SK-N-SH treated with all-trans-retinoic acid at 6 μM for 48 hours (cell line): ENCODE measurements around the gene FLT3.

Experiments
- ATAC-seq: fragments of 200-7000 bp; cut with Tn5 transposase; 3 replicates; pipeline ENCODE4 v1.9.1; 2020; ENCODE audit warnings: mild to moderate bottlenecking, moderate library complexity
- BACH2 ChIP-seq: fragments of 250-450 bp; sonication (Bioruptor Pico); IDR thresholded peaks from 2 replicates; pipeline ENCODE4 v1.9.0; 2021; ENCODE audit warnings: mild to moderate bottlenecking, borderline replicate concordance
- CREB5 ChIP-seq: fragments of 250-450 bp; sonication (Bioruptor Pico); IDR thresholded peaks from 2 replicates; pipeline ENCODE4 v1.5.1; 2020; ENCODE audit warnings: low read depth, mild to moderate bottlenecking, moderate library complexity
- CSDC2 ChIP-seq: fragments of 250-450 bp; sonication (Bioruptor Pico); IDR thresholded peaks from 2 replicates; pipeline ENCODE4 v1.5.0; 2020; ENCODE audit warnings: mild to moderate bottlenecking, moderate library complexity
- ESRRG ChIP-seq: fragments of 250-450 bp; sonication (Bioruptor Pico); IDR thresholded peaks from 2 replicates; pipeline ENCODE4 v1.6.1; 2021; ENCODE audit warnings: mild to moderate bottlenecking
- GLIS3 ChIP-seq: fragments of 250-450 bp; sonication (Bioruptor Pico); IDR thresholded peaks from 2 replicates; pipeline ENCODE4 v1.5.0; 2020; ENCODE audit warnings: mild to moderate bottlenecking, moderate library complexity
- ISL1 ChIP-seq: fragments of 250-450 bp; sonication (Bioruptor Pico); IDR thresholded peaks from 2 replicates; pipeline ENCODE4 v2.1.2; 2022; ENCODE audit warnings: mild to moderate bottlenecking, moderate library complexity
- PATZ1 ChIP-seq: fragments of 250-450 bp; sonication (Bioruptor Pico); IDR thresholded peaks from 2 replicates; pipeline ENCODE4 v1.8.0; 2020; ENCODE audit warnings: mild to moderate bottlenecking, moderate library complexity, borderline replicate concordance
- PPARA ChIP-seq: fragments of 250-450 bp; sonication (Bioruptor Pico); IDR thresholded peaks from 2 replicates; pipeline ENCODE4 v1.5.0; 2020; ENCODE audit warnings: mild to moderate bottlenecking, borderline replicate concordance
- RARB ChIP-seq: fragments of 250-450 bp; sonication (Bioruptor Pico); IDR thresholded peaks from 2 replicates; pipeline ENCODE4 v1.8.0; 2021; ENCODE audit warnings: mild to moderate bottlenecking, moderate library complexity
- TCF4 ChIP-seq: fragments of 250-450 bp; sonication (Bioruptor Pico); IDR thresholded peaks from 2 replicates; pipeline ENCODE4 v1.8.0; 2021; ENCODE audit warnings: mild to moderate bottlenecking, moderate library complexity, borderline replicate concordance
- TOX ChIP-seq: fragments of 250-450 bp; sonication (Bioruptor Pico); IDR thresholded peaks from 2 replicates; pipeline ENCODE4 v1.8.0; 2021; ENCODE audit warnings: mild to moderate bottlenecking, moderate library complexity, borderline replicate concordance
- TSHZ2 ChIP-seq: fragments of 250-450 bp; sonication (Bioruptor Pico); IDR thresholded peaks from 2 replicates; pipeline ENCODE4 v1.5.0; 2020; ENCODE audit warnings: mild to moderate bottlenecking, moderate library complexity
- ZC3H10 ChIP-seq: fragments of 250-450 bp; sonication (Bioruptor Pico); IDR thresholded peaks from 2 replicates; pipeline ENCODE4 v1.5.1; 2021; ENCODE audit warnings: mild to moderate bottlenecking, moderate library complexity
- ZFP3 ChIP-seq: fragments of 250-450 bp; sonication (Bioruptor Pico); IDR thresholded peaks from 2 replicates; pipeline ENCODE4 v1.5.0; 2020; ENCODE audit warnings: mild to moderate bottlenecking, moderate library complexity
- ZFP30 ChIP-seq: fragments of 450-650 bp; formaldehyde crosslinking; IDR thresholded peaks from 2 replicates; pipeline ENCODE4 v1.5.0; 2022; ENCODE audit warnings: mild to moderate bottlenecking, moderate library complexity
- ZNF565 ChIP-seq: fragments of 450-650 bp; formaldehyde crosslinking; conservative IDR thresholded peaks from 2 replicates; pipeline ENCODE4 v1.5.0; 2020; ENCODE audit warnings: low read depth, mild to moderate bottlenecking, moderate library complexity
- ZNF70 ChIP-seq: fragments of 450-650 bp; formaldehyde crosslinking; IDR thresholded peaks from 2 replicates; pipeline ENCODE4 v1.5.0; 2020; ENCODE audit warnings: mild to moderate bottlenecking, moderate library complexity
- ZNF8 ChIP-seq: fragments of 450-650 bp; formaldehyde crosslinking; IDR thresholded peaks from 2 replicates; pipeline ENCODE4 v1.5.0; 2020; ENCODE audit warnings: mild to moderate bottlenecking, moderate library complexity

FLT3 gene

GRCh38 chr13:28055357-28055756, 45.0 kb downstream of the FLT3 start:
- no peak for ATAC-seq

GRCh38 chr13:28052945-28053344, 47.4 kb downstream of the FLT3 start:
- TF ChIP-seq PPARA (no peak), ZFP3 (CRISPR knock-in tag) (no peak), CSDC2 (no peak), RARB (CRISPR knock-in tag) (no peak), BACH2 (CRISPR knock-in tag) (no peak), TCF4 (CRISPR knock-in tag) (no peak), GLIS3 (CRISPR knock-in tag) (no peak), TOX (no peak), ZNF8 (CRISPR knock-in tag) (no peak), ZFP30 (CRISPR knock-in tag) (no peak), TSHZ2 (CRISPR knock-in tag) (no peak), CREB5 (CRISPR knock-in tag) (no peak), ZC3H10 (CRISPR knock-in tag) (no peak), PATZ1 (CRISPR knock-in tag) (no peak)
- TF ChIP-seq, all 23 proteins: peak for 0
- ATAC-seq, result no peak

More at GRCh38 chr13:28055357-28055756, 45.0 kb downstream of the FLT3 start:
- TF ChIP-seq ZFP3 (CRISPR knock-in tag) (no peak), TOX (no peak), TSHZ2 (CRISPR knock-in tag) (no peak), PATZ1 (CRISPR knock-in tag) (no peak), ZFP30 (CRISPR knock-in tag) (no peak), PPARA (no peak), RARB (CRISPR knock-in tag) (no peak)

GRCh38 chr13:28049880-28050875, 50.2 kb downstream of the FLT3 start:
- TF ChIP-seq ZNF70 (CRISPR knock-in tag), result no peak
- TF ChIP-seq, all 23 proteins: peak for 0
- ATAC-seq, result no peak

- TF ChIP-seq ZFP3 (CRISPR knock-in tag), result no peak
- no peak for TF ChIP-seq ISL1 (CRISPR knock-in tag)
- TF ChIP-seq RARB (CRISPR knock-in tag), result no peak
- no peak for TF ChIP-seq CSDC2
- no peak for TF ChIP-seq PPARA
- TF ChIP-seq ZNF565 (CRISPR knock-in tag), result no peak
- TF ChIP-seq GLIS3 (CRISPR knock-in tag), result no peak
- no peak for TF ChIP-seq TCF4 (CRISPR knock-in tag)
- TF ChIP-seq ESRRG (CRISPR knock-in tag), result no peak
- TF ChIP-seq ZNF70 (CRISPR knock-in tag), result no peak
- TF ChIP-seq, all 23 proteins: peak for 0
- no peak for ATAC-seq
Measured at GRCh38 chr13:28049215-28049614, 51.2 kb downstream of the FLT3 start.
